ENCODE measurements around the gene FDX1. TPM values are rescaled to one million over a fixed set of nuclear protein-coding genes. Genes with fewer than 3 reads are reported as not detected.

The FDX1 gene
- total and polyA plus RNA-seq, 2 experiments from 2014 or later = 42.5 to 45.4 TPM

- no peak overlapping the region for H3K4me2 ChIP-seq
- H4K20me1 ChIP-seq (ENCODE audit: insufficient read depth, poor library complexity, severe bottlenecking) = peaks cover 27% of the 10 kb centered on the region
- H3K79me2 ChIP-seq = peaks cover 85% of the 10 kb centered on the region
- no peaks in the 10 kb centered on the region for H3K27me3 ChIP-seq
- no peak overlapping the region for H3K4me3 ChIP-seq
- no peak for DNase-seq (ENCODE audit: low spot score)
- H3K27ac ChIP-seq = no peak overlapping the region
- no peaks in the 10 kb centered on the region for H3K9me2 ChIP-seq (replicated peaks; ENCODE audit: insufficient read depth)
- H3K36me3 ChIP-seq (replicated peaks; ENCODE audit: insufficient read depth, low read depth) = no peaks in the 10 kb centered on the region
- no peak overlapping the region for H2AFZ ChIP-seq
- WGBS (ENCODE audit: low lambda C conversion rate, missing lambda C conversion rate) = 77% methylated on average over 2 of the region's 2 CpGs
- H3K4me1 ChIP-seq (ENCODE audit: insufficient read depth) = peaks cover 6% of the 10 kb centered on the region
- TF ChIP-seq EZH2 (IDR thresholded peaks at IDR 0.05; ENCODE audit: borderline replicate concordance) (no peak), EZH2phosphoT487 (IDR thresholded peaks at IDR 0.05; ENCODE audit: low read depth, severe bottlenecking, unreplicated experiment) (no peak), CTCF (IDR thresholded peaks at IDR 0.05; ENCODE audit: poor library complexity) (no peak)
- H3K9me3 ChIP-seq (ENCODE audit: low read depth) = no peaks in the 10 kb centered on the region
Observed at GRCh38 chr11:110438017-110438416, 8.3 kb downstream of the FDX1 start.

GRCh38 chr11:110445437-110445836 lies 15.7 kb downstream of the FDX1 start:
- no peaks in the 10 kb centered on the region for H3K36me3 ChIP-seq (replicated peaks; ENCODE audit: insufficient read depth, low read depth)
- WGBS (ENCODE audit: low lambda C conversion rate, missing lambda C conversion rate) = 59% methylated on average over 1 of the region's 1 CpG
- no peak for TF ChIP-seq EZH2 (IDR thresholded peaks at IDR 0.05; ENCODE audit: borderline replicate concordance)
- TF ChIP-seq CTCF (IDR thresholded peaks at IDR 0.05; ENCODE audit: poor library complexity) = no peak
- no peak for TF ChIP-seq EZH2phosphoT487 (IDR thresholded peaks at IDR 0.05; ENCODE audit: low read depth, severe bottlenecking, unreplicated experiment)
- no peak overlapping the region for H2AFZ ChIP-seq
- no peak overlapping the region for H3K27ac ChIP-seq
- DNase-seq (ENCODE audit: low spot score) = no peak
- H3K9me2 ChIP-seq (replicated peaks; ENCODE audit: insufficient read depth) = no peaks in the 10 kb centered on the region
- no peaks in the 10 kb centered on the region for H3K4me1 ChIP-seq (ENCODE audit: insufficient read depth)
- H3K27me3 ChIP-seq = no peaks in the 10 kb centered on the region
- no peak overlapping the region for H3K4me2 ChIP-seq
- H3K9me3 ChIP-seq (ENCODE audit: low read depth) = no peaks in the 10 kb centered on the region
- H4K20me1 ChIP-seq (ENCODE audit: insufficient read depth, poor library complexity, severe bottlenecking) = peaks cover 8% of the 10 kb centered on the region
- no peak overlapping the region for H3K4me3 ChIP-seq
- peaks cover 50% of the 10 kb centered on the region for H3K79me2 ChIP-seq

GRCh38 chr11:110446061-110446460 lies 16.3 kb downstream of the FDX1 start:
- Histone ChIP-seq H3K4me2 (no peak overlapping the region), H2AFZ (no peak overlapping the region), H3K79me2 (peaks cover 45% of the 10 kb centered on the region), H3K27me3 (no peaks in the 10 kb centered on the region), H3K36me3 (replicated peaks; ENCODE audit: insufficient read depth, low read depth) (no peaks in the 10 kb centered on the region), H3K9me3 (ENCODE audit: low read depth) (no peaks in the 10 kb centered on the region), H3K4me1 (ENCODE audit: insufficient read depth) (no peaks in the 10 kb centered on the region), H4K20me1 (ENCODE audit: insufficient read depth, poor library complexity, severe bottlenecking) (peaks cover 8% of the 10 kb centered on the region), H3K9me2 (replicated peaks; ENCODE audit: insufficient read depth) (no peaks in the 10 kb centered on the region), H3K27ac (no peak overlapping the region), H3K4me3 (no peak overlapping the region)
- TF ChIP-seq EZH2 (IDR thresholded peaks at IDR 0.05; ENCODE audit: borderline replicate concordance) = no peak
- TF ChIP-seq EZH2phosphoT487 (IDR thresholded peaks at IDR 0.05; ENCODE audit: low read depth, severe bottlenecking, unreplicated experiment) = no peak
- TF ChIP-seq CTCF (IDR thresholded peaks at IDR 0.05; ENCODE audit: poor library complexity) = no peak
- DNase-seq (ENCODE audit: low spot score) = no peak
- 68% methylated on average over 3 of the region's 3 CpGs for WGBS (ENCODE audit: low lambda C conversion rate, missing lambda C conversion rate)

GRCh38 chr11:110446594-110446993 lies 16.8 kb downstream of the FDX1 start:
- peaks cover 42% of the 10 kb centered on the region for H3K79me2 ChIP-seq
- no peak overlapping the region for H3K4me3 ChIP-seq
- no peaks in the 10 kb centered on the region for H3K36me3 ChIP-seq (replicated peaks; ENCODE audit: insufficient read depth, low read depth)
- H3K4me2 ChIP-seq = no peak overlapping the region
- H2AFZ ChIP-seq = no peak overlapping the region
- WGBS (ENCODE audit: low lambda C conversion rate, missing lambda C conversion rate) = 95% methylated on average over 10 of the region's 10 CpGs
- no peaks in the 10 kb centered on the region for H3K9me2 ChIP-seq (replicated peaks; ENCODE audit: insufficient read depth)
- peaks cover 8% of the 10 kb centered on the region for H4K20me1 ChIP-seq (ENCODE audit: insufficient read depth, poor library complexity, severe bottlenecking)
- no peak for DNase-seq (ENCODE audit: low spot score)
- H3K9me3 ChIP-seq (ENCODE audit: low read depth) = no peaks in the 10 kb centered on the region
- no peaks in the 10 kb centered on the region for H3K27me3 ChIP-seq
- TF ChIP-seq CTCF (IDR thresholded peaks at IDR 0.05; ENCODE audit: poor library complexity) (no peak), EZH2 (IDR thresholded peaks at IDR 0.05; ENCODE audit: borderline replicate concordance) (no peak), EZH2phosphoT487 (IDR thresholded peaks at IDR 0.05; ENCODE audit: low read depth, severe bottlenecking, unreplicated experiment) (no peak)
- H3K27ac ChIP-seq = no peak overlapping the region
- no peaks in the 10 kb centered on the region for H3K4me1 ChIP-seq (ENCODE audit: insufficient read depth)

Measured in hepatocyte (in vitro differentiated cells).